Stimulated activated CD8-positive, alpha-beta memory T cell treated with anti-CD3 and anti-CD28 coated beads, Interleukin-7, amount 100 ng/mL, for 4 hours (primary cell): ENCODE measurements around the gene OSM.
"Not testable (repeated sequence)": the region's sequence is repeated elsewhere in the genome, so short reads cannot be mapped to it uniquely, and the experiment has no call there.

Experiments
- DNase-seq, 2 donors: peaks; one replicate each; pipeline ENCODE4 v3.0.0-alpha.2; 2020; ENCODE audit warnings: low read depth in 2 of 2

OSM gene

DNA sequence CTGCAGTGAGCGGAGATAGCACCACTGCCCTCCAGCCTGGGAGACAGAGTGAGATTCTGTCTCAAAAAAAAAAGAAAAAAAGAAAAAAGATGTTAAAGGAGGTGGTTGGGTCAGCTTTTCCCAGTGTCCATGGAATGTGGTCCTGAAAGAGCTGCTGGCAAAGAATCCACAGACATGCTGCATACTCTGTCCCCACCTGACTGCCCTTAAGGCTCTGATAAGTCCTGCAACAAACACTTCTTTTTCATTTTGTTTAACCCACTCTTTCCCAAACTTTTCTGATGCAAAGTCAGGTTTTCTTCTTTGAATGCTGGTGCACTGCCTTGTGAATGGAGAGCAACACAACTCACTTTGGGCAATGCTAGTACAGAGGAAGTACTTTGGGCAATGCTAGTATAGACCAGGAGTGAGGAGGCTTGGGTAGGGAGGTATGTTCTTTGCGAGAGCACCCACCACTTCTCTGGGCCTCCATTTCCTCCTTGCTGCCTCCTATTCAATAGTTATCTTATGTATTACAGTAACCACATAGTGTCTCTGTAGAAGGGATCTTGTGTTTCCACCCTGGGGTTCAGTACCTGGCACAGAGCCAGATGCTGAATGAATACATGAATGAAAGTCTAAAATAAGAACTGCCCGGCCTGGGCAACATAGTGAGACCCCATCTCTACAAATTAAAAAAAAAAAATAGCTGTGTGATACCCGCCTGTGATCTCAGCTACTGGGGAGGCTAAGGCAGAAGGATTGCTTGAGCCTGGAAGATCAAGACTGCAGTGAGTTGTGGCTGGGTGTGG, 39.0 kb downstream of the OSM start:
- DNase-seq: no peak

DNA sequence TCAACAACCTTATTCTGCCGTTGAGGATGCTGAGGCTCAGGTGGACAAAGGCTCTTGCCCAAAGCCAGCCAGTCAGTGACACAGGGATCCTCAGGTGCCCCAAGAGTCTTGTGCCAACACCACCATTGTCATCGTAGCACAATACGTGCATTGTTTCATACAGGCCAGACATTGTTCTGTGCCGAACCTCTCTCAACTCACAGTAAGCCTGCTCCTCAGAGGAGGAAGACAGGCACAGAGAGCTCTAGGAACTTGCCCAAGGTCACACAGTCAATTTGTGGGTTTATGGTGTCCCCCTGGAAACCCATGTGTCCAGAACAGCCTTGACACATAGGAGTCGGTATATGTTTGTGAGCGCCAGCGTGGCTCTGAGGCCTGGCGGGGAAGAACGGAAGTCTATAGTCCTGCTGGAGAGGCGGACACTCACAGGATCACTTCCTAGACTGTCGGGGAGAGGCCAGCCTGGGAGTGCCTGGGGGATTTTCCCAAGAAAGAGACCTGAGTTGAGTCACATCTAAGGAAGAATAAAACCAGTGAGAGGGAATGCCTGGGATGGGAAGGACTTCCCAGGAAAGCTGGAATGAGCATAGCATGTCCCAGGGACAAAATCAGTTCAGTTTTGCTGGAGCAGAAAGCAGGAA, 40.3 kb downstream of the OSM start:
- DNase-seq: no peak

DNA sequence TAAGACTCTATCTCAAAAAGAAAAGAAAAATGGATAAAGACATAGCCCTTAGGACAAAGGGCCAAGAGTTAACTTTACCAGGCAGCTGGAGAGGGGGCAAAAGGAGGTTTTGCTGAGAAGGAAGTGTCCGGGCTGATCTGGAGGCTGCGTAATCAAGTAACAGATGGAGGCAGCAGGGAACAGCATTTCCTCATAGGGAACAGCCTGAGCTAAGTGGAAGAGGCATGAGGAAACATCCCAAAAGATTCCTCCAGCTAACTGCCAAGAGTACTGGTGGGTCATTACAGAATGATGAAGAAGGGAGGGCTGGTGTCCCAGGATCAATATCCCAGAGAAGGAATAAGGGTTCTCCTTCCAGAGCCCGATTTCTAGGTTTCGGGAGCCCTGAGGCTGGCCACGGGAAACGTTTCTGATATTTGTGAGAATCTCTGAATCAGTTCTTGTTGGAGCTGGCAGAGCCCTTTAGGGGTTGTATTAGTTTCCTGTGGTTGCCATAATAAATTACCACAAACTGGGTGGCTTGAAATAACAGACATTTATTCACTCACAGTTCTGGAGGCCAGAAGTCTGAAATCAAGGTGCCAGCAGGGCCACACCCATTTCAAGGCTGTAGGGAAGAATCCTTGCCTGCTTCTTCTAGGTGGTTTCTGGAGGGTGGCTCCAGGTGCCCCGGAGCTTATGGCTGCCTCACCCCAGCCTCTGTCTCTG, 41.3 kb downstream of the OSM start:
- DNase-seq: no peak

DNA sequence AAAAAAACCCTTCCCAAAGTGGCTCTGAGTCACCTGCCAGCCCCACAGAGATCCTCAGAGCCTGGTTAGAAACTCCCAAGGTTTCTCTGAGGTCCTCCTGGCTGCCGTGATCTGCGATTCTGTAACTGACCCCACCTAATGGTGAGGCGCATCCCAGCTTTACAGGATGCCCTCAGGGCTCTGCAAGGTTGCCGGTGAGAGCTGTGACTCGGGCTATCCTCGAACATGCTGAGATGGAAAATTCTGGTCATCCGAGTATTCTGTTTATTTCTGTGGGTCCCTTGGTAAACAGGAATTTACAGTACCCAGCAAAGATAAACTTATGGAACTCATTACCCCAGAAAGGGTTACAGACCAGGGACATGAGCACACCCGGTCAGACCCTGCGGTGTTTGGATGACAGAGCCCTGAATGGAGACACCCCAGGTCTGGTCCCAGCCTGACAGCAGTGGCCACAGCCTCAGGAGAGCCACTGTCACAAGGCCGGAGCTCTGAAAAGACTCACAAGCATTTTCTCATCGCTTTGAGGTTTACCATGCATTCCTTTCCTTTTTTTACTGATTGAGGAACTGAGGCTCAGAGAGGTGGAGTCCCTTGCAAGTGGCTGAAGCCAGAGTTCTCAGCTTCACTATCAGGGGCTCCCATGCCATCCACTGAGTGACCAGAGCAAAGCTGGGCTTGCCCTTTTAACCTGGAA, 42.3 kb downstream of the OSM start:
- DNase-seq: no peak

DNA sequence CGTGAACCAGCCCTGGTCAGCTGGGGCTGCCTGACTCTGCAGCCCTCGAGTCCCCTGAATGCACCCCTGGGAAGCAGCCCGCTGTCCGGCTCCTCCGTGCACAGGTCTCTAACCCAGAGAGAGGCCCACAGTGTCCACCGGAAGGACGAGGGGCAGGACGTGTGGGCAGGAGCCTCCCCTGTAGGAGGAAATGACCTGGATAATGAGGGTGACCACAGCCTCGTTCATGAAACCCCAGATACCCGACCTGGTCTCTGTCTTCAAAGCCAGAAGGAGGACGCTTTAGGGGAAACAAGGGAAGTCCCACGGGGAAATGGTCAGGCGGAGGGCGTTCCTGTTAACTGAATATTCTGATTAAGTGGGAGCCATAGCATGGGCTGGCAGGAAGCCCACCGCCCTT, 43.3 kb downstream of the OSM start:
- DNase-seq: no peak

DNA sequence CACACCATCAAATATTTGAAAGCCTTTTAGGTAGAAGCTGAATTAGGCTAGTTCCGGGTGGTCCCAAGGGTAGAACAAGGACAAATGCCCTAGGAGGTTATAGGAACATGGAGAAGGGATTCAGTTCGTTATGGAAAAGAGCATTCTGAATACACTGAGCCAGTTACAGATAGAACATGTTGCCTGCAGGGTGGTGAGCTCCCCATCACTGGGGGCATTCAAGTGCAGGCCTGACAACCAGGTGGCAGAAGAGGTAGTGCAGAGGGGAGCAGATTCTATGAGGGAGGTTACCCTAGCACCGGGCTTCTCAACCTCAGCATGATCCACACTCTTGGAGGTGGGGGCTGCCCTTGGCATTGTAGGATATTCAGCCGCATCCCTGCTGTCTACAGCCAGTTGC, 44.3 kb downstream of the OSM start:
- DNase-seq: no peak

DNA sequence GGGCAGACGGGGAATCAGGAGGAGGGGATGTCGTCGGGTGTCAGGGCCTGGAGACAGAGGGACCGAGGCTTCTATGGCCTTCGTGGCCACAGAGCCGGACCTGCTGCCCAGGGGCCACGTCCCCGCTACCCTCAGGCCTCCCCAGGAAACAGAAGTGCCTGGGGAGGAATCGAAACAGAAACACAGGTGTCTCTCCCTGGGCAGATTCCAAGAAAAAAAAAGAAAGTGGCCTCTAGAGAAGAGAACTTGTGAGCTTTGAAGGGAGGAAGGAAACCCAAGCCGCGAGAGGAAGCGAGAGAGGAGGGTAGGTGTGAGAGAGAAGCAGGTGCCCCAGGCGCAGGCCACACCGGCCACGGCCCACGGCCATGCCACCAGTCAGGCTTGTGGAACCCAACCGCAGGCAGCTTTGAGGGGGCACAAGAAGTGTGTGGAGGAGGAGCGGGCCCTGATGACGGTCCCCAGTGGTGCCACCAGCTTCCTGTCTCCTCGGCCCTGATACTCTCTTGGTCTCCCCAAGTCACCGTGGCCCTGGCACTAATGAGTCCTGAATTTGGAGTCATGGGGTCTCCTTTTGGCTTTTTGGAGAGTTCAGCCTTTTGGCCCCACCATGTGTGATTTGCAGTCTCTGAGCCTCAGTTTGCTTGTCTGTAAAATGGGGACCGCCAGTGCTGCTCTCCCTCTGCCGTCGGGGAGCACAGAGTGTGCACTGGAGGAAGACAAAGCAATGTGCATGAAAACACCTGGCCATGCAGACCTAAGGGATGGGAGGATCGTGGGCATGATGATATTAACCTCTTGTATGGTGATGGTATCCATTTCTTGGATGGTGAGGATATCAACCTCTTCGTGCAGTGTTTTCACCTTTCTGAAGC, 45.3 kb downstream of the OSM start:
- DNase-seq: peak; percentile 76 to 79

DNA sequence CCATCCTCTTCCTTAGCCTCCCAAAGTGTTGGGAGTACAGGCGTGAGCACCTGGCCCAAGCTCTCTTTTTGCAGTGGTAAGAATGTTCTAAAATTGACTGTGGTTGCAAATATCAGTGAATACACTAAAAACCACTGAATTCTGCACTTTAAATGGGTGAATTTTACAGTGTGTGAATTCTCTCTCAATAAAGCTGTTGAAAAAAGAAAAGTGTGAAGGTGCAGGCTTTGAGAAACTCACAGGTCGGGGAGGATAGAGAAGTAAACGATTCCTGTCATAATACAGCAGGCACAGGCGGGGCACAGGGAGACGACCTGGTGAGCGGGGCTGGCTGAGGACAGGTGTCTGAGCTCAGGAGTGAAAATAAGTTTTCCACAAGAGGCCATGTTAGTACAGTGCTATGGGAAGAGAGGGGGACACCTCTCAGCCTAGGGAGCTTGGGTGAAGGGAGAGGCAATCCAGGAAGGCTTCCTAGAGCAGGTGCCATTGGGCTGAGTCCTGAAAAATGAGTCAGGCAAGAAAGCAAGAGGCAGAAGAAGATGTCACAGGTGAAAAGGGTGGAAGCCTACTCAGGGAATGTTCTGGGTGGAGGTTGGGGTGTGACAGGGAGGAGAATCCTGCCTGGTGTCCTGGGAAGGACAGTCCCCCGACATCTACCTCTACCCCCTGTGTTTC, 46.2 kb downstream of the OSM start:
- DNase-seq: no peak

DNA sequence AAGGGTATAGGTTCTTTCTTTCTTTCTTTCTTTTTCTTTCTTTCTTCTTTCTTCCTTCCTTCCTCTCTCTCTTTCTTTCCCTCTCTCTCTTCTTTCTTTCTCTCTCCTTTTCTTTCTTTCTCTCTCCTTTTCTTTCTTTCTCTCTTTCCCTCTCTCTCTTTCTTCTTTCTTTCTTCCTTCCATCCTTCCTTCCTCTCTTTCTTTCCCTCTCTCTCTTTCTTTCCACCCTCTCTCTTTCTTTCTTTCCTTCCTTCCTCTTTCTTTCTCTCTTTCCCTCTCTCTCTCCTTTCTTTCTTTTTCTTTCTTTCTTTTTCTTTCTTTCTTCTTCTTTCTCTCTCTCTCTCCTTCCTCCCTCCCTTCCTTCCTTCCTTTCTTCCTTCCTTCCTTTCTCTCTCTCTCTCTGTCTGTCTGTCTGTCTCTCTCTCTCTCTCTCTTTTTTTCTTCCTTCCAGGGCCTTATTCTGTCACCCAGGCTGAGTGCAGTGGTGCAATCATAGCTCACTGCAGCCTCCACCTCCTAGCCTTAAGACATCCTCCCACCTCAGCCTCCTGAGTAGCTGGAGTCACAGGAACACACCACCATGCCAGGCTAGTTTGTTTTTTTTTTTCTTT, 46.9 kb downstream of the OSM start:
- DNase-seq: no peak

DNA sequence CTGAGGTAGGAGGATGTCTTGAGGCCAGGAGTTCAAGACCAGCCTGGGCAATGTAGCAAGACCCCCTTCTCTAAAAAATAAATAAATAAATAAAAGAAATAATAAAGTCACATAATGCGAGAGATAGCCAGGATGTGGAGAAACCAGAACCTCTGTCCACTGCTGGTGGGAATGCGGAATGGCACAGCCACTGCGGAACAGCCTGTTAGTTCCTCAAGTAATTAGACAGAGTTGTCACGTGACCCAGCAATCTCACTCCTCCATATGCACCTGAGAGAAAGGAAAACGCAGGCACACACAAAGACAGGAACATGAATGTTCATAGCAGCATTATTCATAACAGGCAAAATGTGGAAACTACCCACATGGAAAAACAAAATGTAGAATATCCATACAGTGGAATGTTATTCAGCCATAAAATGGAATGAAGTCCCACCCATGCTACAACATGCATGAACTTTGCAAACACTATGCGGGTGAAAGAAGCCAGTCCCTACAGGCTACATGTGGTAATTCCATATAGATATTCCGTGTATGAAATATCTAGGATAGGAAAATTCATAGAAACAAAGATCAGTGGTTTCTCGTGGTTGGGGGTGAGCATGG, 47.5 kb downstream of the OSM start:
- no peak for DNase-seq

DNA sequence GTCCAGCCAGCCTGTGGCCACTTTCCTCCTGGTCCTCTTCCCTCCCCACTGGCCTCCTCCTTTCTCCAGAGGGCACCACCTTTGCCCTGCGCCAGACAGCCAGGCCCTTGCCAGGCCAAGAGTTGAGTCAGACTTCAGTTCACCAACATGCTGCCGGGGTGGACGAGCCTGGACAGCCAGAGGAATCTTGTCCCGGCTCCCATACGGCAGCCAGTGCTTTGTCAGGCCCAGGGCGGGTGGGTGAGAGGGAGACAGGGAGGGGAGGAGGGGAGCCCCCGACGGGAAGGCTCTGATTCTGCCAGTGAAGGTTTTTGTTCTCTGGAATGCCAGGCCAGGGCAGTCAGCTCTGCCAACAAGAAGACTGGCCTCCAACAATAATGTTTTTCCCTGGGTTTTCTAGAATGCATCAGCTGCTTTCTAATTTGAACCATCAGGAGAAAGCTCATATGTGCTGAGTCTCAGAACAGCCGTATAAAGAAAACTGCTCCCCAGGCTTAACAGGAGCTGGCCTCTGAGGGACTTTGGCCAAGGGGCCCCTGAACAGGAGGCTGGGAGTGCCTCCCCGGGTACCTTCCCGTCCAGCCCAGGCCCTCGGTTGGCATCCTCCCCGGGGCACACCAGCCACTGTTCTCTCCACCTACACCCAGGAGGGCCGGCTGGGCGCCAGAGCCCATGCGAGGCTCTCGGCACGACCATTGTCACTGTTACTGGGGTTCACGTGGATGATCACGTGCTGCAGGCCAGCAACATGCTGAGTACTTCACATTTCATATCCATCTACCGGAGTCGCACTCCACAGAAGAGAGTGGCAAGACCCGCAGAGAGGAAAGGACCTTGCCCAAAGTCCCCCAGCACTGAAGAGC, 48.7 kb downstream of the OSM start:
- no peak for DNase-seq

DNA sequence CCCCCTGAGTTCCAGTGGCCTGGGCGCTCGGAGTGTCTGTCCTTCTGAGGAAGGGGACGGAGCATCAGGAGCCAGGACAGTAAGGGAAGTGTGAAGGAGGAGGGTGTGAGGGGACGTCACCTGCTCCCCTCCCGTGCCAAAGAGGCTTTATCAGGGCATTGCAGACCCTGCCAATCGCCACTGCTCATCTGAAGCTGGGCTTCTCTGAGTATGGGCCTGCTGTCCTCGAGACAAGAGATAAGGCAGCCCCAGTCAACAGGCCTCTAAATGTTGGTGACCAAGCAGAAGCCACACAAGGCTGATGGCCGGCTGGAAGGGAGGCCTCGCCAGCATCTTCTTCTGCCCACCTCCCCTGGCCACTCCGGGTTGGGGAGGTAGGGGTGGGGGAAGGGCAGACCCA, 49.9 kb downstream of the OSM start:
- DNase-seq: no peak

DNA sequence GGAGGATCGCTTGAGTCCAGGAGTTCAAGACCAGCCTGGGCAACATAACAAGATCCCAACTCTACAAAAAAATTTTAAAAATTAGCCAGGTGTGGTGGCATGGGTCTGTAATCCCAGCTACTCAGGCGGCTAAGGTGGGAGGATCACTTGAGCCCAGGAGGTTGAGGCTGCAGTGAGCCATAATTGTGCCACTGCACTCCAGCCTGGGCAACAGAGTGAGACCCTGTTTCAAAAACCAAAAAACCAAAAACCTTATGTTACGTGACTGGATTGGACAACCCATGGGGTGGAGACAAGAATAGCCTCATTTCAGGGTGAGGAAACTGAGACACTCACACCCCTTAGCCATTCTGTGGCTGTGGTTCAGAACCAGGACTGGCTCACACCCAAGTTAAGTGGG, 50.4 kb downstream of the OSM start:
- DNase-seq: not testable (repeated sequence)

DNA sequence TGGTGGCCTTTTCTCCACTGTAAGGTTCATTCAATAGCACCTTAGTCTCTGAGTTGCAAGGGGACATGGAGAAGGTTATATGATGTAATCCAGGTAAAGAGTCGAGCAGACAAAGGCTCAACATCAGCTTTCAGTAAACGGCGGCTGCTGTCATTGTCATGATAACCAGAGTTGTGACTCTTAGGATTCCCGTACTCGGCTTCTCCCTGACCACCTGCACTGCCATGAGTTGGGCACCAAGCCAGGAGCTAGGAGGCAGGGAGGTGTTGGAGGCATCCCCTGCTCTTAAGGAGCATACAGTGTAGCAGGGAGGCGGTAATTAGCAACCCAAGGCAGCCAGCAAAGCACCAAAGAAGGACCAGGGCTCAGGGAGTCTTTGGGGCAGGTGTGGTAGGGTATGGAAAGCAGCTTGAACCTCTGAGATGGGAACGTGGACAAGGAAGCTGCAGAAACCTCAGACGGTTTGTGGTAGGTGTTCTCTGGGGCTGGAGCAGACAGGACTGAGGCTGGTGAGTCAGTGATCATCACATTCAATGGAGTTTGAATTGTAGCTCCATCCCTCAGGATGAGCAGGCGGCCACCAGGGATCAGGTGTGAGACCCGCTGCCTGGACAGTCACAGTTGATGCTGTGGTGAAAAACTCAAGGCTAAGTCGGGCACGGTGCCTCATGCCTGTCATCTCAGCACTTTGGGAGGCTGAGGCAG, 51.8 kb downstream of the OSM start:
- no peak for DNase-seq

DNA sequence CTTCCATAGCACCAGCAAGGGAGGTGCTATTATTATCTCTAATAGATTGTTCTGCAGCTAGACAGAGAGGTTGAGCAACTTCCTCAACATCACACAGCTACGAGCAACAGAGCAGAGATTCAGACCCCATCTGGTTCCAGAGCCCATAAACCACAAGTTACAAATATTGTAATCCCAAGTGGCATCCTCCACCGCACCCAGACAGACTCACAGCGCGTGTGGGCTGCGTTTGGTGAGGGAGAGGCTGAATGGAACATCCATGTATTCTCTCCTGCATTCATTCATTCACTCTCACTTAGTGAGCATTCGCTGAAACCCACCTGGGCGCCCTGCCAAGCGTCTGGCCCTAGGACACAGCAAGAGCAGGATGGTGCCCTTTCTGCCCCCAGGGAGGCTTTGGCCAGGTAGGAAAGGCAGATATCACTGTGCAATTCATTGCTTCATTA, 53.6 kb downstream of the OSM start:
- no peak for DNase-seq
